Effector memory CD8-positive, alpha-beta T cell (primary cell): ENCODE results near the gene UAP1.

Experiments
- ATAC-seq: fragments of 150-1000 bp; cut with Tn5 transposase; replicated peaks from 2 replicates; pipeline ENCODE4 v1.10.0; 2021; ENCODE audit warnings: mild to moderate bottlenecking, moderate library complexity
- DNase-seq, 3 experiments: peaks; one replicate each; pipeline ENCODE4 v3.0.0; 2021
- H3K27ac Mint-ChIP-seq, 2 donors: one replicate each; pipeline ENCODE4 v1.8.0; 2022; ENCODE audit warnings: mild to moderate bottlenecking in 2 of 2, mixed read lengths in 2 of 2, moderate library complexity in 2 of 2
- H3K27me3 Mint-ChIP-seq, 2 donors: one replicate each; pipeline ENCODE4 v1.8.0; 2022; ENCODE audit warnings: mixed read lengths in 2 of 2
- H3K36me3 Mint-ChIP-seq: one replicate; pipeline ENCODE4 v1.8.0; 2022; ENCODE audit warnings: mild to moderate bottlenecking, moderate library complexity, mixed read lengths; ENCODE audit not compliant: insufficient read depth
- H3K4me1 Mint-ChIP-seq, 2 donors: one replicate each; pipeline ENCODE4 v1.8.0; 2022; ENCODE audit warnings: low read depth in 2 of 2, mixed read lengths in 2 of 2
- H3K4me3 Mint-ChIP-seq, 2 donors: one replicate each; pipeline ENCODE4 v1.8.0; 2022; ENCODE audit warnings: mild to moderate bottlenecking in 2 of 2, mixed read lengths in 2 of 2, moderate library complexity in 2 of 2
- H3K9me3 Mint-ChIP-seq, 2 donors: one replicate each; pipeline ENCODE4 v1.8.0; 2022; ENCODE audit warnings: mixed read lengths in 2 of 2
- total RNA-seq, 9 experiments: gene quantifications; one replicate each; lab custom pipeline; 2026; lab: John Stamatoyannopoulos, UW

The UAP1 gene
- 36.5 to 111 (median 49.9) reads per million in 9 experiments for total RNA-seq

DNA sequence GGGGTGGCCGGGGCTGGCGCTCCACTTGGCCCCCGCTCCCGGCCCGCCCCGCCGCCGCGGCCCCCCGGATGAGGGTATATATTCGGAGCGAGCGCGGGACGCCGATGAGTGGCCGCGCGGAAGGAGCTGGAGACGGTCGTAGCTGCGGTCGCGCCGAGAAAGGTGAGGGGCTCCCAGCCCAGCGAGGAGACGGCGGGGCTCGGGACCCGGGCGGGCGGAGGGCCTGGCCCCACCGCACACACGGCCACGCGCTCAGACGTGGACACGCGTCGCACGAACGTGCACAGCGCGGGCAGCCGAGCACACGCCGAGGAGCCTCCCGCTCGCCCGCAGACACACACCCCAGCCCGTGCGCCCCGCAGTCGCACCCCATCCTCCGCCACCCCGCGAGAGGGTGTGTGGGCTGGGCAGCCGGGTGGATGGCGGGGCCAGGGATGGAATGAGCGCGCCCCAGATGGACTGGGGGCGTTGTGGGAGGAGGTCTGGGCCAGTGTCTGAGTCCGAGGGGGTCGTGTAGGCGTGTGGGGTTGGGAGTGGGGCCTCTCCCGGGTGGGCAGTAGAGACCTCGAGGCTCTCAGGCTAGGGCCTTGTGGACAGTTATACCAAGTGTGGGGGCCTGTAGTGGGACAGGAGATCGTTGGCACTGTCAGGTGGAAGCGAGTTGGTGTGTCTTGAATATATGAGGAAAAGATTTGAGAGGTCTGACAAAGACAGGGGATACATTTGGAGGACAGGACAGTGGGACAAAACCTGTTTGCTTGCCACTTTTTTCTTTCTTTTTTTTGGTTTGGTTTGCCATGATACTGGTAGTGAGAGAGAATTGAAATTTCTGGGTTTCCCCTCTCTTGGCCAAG lies at the start of gene UAP1:
Gene UAP1, plus strand, starts transcription at position 107 of the 854 bp plus-strand sequence. CDS start 4,347 bp downstream, outside the sequence.
- Mint-ChIP-seq H3K9me3 (no peaks in the 10 kb centered on the region), H3K36me3 (peaks cover 30% of the 10 kb centered on the region), H3K27ac (peak within 1 kb of the TSS; percentile 98 to 99), H3K27me3 (no peaks in the 10 kb centered on the region), H3K4me3 (peak within 1 kb of the TSS; percentile 94 to 96), H3K4me1 (peaks cover 26 to 30% of the 10 kb centered on the region in 2 donors)
- no peak for DNase-seq
- ATAC-seq, result peak; percentile 53

DNA sequence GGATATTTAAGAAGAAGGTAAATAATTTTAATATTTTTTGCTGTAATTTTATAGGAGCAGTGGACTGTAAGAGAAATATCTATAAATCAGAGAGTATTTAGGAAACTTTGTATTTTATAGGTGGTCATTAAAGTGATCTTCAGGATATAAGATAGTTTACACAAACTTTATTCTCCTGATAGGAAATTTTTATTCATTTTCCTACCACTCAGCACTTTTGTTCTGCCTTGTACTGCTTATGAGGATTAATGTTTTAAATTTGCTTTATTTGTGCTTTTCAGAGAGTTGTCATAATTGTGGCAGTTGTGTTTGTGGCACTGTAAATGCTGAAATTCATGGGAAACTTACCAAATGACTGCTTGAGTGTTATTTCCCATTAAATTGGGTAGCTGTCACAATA lies 34.2 kb upstream of the UAP1 start:
- DNase-seq (no peak), ATAC-seq (no peak)
- Mint-ChIP-seq H3K9me3 (no peaks in the 10 kb centered on the region), H3K27me3 (no peaks in the 10 kb centered on the region), H3K27ac (peak overlapping the region; percentile 62 to 66), H3K36me3 (peaks cover 42% of the 10 kb centered on the region), H3K4me3 (no peak overlapping the region), H3K4me1 (peaks cover 0 to 4% of the 10 kb centered on the region in 2 donors)

DNA sequence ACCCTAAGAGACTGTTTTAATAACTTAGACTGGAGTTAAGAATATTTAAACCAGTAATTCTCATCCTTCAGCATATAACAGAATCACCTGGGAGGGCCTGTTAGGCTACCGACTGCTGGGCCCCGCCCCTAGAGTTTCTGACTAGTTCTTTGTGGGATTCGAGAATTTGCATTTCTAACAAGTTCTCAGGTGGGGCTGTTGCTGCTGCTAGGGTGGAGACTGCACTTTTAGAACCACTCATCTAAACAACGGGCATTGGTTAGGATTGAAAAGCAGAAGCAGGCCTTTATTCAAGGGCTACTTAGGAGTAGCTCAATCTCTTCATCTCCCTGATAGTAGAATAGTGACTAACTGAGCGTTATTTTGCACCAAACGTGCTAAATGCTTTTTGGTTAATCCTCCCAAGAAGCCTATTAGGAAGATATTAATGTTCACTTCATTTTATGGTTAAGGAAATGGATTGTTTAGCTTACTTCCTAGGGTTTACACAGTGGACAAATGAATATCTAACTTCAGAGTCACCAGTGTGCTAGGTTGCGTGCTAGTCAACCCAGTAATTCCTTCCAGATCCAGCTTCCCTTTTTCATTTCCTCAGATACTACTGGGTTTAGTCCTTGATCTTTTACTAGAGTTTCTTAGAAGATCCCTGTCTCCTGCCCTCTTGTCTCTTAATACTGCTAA lies 31.1 kb upstream of the UAP1 start:
- H3K4me1 Mint-ChIP-seq, result peaks cover 0 to 4% of the 10 kb centered on the region in 2 donors
- DNase-seq, result no peak

DNA sequence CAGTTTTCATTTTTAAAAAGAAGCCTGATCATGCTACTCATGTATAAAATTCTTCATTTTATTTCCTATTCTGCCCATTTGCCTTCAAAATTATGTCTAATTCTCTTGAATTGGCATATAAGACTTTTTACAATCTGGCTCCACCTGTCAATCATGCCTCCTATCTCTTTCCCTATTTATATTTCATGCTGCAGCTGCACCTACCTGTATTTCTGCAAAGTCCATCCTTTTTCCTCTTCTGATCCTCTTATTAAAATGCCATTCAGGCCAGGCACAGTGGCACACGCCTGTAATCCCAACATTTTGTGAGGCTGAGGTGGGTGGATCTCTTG lies 30.6 kb upstream of the UAP1 start:
- Mint-ChIP-seq H3K27me3 (no peaks in the 10 kb centered on the region), H3K9me3 (no peaks in the 10 kb centered on the region), H3K4me3 (no peak overlapping the region), H3K4me1 (peaks cover 0 to 4% of the 10 kb centered on the region in 2 donors), H3K36me3 (peaks cover 11% of the 10 kb centered on the region), H3K27ac (peak overlapping the region in 1 of 2 donors; percentile 13)
- ATAC-seq (no peak), DNase-seq (no peak)

More for the DNA sequence above, 31.1 kb upstream of the UAP1 start:
- Mint-ChIP-seq H3K4me3 (no peak overlapping the region), H3K36me3 (peaks cover 13% of the 10 kb centered on the region), H3K27me3 (no peaks in the 10 kb centered on the region), H3K27ac (peak overlapping the region in 1 of 2 donors; percentile 13), H3K9me3 (no peaks in the 10 kb centered on the region)
- ATAC-seq, result peak; percentile 27

DNA sequence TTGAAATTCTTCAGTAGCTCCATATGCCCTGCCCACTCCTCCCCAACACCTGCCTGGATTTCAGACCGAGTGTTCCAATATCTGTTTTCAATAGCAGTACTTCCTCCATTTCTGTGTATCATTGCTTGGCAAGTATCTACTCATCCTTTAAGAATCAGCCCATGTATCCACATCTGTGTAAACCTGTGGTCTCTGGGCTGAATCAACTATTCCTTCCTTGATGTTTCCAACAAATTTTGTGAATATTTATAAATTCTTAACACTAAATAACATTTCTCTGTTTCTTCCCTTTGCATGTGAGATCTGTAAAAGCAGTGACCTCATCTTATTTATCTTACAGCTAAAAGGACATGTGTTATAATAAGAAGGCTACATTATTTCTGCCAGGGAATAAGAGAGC lies 26.0 kb upstream of the UAP1 start:
- Mint-ChIP-seq H3K27ac (no peak overlapping the region), H3K36me3 (no peaks in the 10 kb centered on the region), H3K27me3 (no peaks in the 10 kb centered on the region), H3K4me3 (no peak overlapping the region), H3K9me3 (no peaks in the 10 kb centered on the region), H3K4me1 (no peaks in the 10 kb centered on the region)
- DNase-seq, result no peak
- no peak for ATAC-seq

DNA sequence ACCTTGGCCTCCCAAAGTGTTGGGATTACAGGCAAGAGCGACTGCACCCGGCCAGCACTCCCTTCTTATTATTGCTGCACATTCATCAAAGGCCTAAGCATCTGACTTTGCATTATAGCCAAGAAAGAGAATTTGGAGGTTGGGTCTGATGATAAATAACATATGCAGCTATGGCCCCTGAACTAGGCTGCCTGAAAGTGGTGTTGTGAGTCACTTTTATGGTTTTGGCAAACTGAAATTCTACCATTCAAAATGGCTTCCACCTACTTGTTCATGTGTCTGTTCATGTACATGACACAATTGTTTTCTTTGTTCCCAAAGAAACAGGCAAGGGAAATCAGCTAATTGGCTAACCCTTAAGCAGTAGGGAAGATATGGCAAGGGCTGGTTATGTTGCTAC lies 25.0 kb upstream of the UAP1 start:
- Mint-ChIP-seq H3K4me3 (no peak overlapping the region), H3K36me3 (no peaks in the 10 kb centered on the region), H3K4me1 (no peaks in the 10 kb centered on the region), H3K27ac (no peak overlapping the region), H3K27me3 (no peaks in the 10 kb centered on the region), H3K9me3 (no peaks in the 10 kb centered on the region)
- DNase-seq (no peak), ATAC-seq (no peak)

DNA sequence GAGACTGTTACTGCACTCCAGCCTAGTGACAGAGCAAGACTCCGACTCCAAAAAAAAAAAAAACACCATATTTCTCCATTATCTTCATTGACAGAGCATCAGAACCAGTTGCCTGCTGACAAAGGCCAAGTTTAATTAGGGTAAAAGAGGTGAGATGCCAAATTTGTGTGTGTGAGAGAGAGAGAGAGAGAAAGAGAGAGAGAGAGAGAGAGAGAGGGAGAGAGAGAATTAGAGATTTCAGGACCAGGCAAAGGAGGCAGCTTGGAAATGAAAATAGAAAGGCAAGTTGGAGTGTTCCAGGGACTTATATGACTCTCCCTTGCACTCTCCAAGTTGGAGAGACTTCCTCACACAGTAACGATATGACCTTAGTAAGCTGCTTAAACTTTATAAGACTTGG lies 24.3 kb upstream of the UAP1 start:
- ATAC-seq, result no peak
- Mint-ChIP-seq H3K36me3 (no peaks in the 10 kb centered on the region), H3K4me1 (no peaks in the 10 kb centered on the region), H3K9me3 (no peaks in the 10 kb centered on the region), H3K4me3 (no peak overlapping the region), H3K27ac (no peak overlapping the region), H3K27me3 (no peaks in the 10 kb centered on the region)
- no peak for DNase-seq

DNA sequence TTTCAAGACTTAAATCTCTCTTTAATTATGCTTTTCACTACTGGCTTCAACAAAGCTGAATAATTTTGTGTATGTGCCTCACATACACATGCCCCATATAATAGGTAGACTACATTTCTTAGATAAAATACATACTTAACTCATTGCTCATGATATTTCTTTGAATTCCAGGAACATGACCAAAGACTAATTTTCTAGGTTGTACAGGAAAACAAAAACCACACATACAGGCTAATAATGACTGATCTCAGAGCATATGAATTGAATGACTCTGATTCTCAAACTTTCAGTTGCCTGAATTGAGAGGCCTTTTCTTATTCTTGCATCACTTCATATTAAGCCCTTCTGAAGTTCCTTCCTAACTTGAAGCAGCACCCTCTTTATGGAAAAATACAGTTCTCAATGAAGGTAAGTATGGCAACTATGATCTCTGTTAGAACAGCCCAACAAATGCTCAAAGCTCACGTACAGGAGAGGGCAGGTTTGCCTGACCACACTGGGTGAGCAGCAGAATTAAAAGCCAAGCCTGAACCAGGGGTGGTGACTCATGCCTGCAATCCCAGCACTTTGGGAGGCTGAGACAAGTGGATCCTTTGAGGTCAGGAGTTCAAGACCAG lies 22.6 kb upstream of the UAP1 start:
- H3K9me3 Mint-ChIP-seq, result no peaks in the 10 kb centered on the region
- no peak overlapping the region for H3K27ac Mint-ChIP-seq
- DNase-seq (no peak), ATAC-seq (no peak)
- no peaks in the 10 kb centered on the region for H3K36me3 Mint-ChIP-seq
- no peaks in the 10 kb centered on the region for H3K4me1 Mint-ChIP-seq
- no peak overlapping the region for H3K4me3 Mint-ChIP-seq
- no peaks in the 10 kb centered on the region for H3K27me3 Mint-ChIP-seq

DNA sequence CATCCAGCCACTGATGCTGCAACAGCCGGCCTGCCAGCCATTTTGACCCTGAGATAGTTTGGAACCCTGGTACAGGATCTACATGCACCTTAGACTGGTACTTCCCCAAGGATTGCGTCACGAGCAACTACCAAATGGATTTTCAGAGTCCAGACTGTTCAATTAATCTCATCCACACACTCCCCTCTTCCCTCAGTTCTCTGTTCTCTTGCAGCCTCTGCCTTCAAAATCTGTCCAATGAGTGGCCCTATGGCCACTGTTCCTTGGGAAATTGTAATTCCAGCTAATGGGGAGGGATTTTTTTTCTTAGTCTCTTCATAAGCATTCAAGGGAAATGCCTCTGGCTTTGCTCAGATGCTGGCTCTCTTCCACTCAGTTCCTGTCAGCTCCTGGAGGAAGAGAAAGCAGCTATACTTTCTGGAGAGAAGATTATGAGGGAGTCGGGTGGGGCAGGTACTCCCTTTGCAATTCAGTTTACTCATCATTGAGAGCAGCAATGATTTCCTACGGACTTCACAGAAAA lies 19.8 kb upstream of the UAP1 start:
- Mint-ChIP-seq H3K36me3 (no peaks in the 10 kb centered on the region), H3K27me3 (no peaks in the 10 kb centered on the region), H3K27ac (no peak overlapping the region), H3K4me3 (no peak overlapping the region), H3K9me3 (no peaks in the 10 kb centered on the region), H3K4me1 (no peaks in the 10 kb centered on the region)
- DNase-seq, result no peak
- ATAC-seq, result no peak

DNA sequence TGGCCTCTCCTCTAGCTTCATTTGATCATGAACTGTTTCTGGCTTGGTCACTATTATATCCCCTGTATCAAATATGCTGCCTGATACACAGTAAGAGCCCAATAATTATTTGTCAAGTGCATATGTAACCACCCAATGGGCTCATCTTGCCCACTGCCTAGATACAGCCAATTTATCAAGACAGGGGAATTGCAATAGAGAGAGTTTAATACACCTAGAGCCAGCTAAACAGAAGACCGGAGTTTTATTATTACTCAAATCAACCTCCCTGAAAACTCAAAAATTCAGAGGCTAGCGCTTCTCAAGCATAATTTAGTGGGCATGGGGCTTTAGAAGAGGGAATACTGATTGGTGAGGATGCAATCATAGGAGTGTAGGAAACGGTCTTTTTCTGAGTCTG lies 18.3 kb upstream of the UAP1 start:
- no peak overlapping the region for H3K27ac Mint-ChIP-seq
- no peaks in the 10 kb centered on the region for H3K27me3 Mint-ChIP-seq
- no peaks in the 10 kb centered on the region for H3K36me3 Mint-ChIP-seq
- H3K4me1 Mint-ChIP-seq, result no peaks in the 10 kb centered on the region
- no peak for DNase-seq
- ATAC-seq, result no peak
- H3K4me3 Mint-ChIP-seq, result no peak overlapping the region
- H3K9me3 Mint-ChIP-seq, result no peaks in the 10 kb centered on the region

DNA sequence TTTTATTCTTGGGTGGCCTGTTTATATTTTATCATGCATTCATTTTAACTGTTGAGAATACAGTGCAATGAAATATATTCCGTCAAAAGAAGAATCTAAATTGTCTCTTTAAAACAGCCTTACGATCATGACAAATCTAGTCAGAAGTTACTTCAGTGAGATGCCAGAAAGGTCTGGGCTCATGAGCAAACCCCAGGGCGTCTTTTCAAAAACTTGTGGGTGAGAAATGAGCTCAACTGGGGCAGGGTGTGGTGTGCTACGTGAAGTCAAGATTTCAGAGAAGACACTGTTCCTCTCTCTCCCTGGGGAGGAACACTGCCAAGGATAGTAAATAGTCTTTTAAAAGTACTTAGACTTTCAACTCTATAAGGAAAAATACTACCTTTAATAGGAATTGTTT lies 13.4 kb upstream of the UAP1 start:
- Mint-ChIP-seq H3K4me1 (peaks cover 0 to 6% of the 10 kb centered on the region in 2 donors), H3K36me3 (no peaks in the 10 kb centered on the region), H3K27me3 (no peaks in the 10 kb centered on the region), H3K27ac (peak overlapping the region; percentile 82 to 94), H3K9me3 (no peaks in the 10 kb centered on the region), H3K4me3 (peak overlapping the region; percentile 12 to 56)
- DNase-seq (peak; percentile 22 to 28 (median 25)), ATAC-seq (peak; percentile 100)

DNA sequence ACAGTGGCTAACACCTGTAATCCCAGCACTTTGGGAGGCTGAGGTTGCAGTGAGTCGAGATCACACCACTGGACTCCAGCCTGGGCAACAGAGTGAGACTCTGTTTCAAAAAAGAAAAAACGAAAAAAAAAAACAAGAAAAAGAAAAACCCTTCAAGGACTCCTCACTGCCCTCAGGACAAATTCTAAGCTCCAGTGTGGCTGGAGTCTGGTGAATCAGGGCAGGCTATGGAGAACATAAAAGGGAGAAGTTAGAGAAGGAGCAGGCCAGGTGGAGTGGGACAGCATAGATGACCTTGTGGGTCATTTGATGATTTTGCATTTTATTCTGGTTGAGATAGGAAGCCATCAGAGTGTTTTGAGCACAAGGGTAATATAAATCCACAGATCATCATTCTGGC lies 12.5 kb upstream of the UAP1 start:
- H3K27me3 Mint-ChIP-seq, result no peaks in the 10 kb centered on the region
- peak overlapping the region; percentile 13 to 94 for H3K27ac Mint-ChIP-seq
- no peak for DNase-seq
- no peaks in the 10 kb centered on the region for H3K9me3 Mint-ChIP-seq
- H3K4me3 Mint-ChIP-seq, result no peak overlapping the region
- peaks cover 0 to 6% of the 10 kb centered on the region in 2 donors for H3K4me1 Mint-ChIP-seq
- ATAC-seq, result no peak
- H3K36me3 Mint-ChIP-seq, result no peaks in the 10 kb centered on the region

DNA sequence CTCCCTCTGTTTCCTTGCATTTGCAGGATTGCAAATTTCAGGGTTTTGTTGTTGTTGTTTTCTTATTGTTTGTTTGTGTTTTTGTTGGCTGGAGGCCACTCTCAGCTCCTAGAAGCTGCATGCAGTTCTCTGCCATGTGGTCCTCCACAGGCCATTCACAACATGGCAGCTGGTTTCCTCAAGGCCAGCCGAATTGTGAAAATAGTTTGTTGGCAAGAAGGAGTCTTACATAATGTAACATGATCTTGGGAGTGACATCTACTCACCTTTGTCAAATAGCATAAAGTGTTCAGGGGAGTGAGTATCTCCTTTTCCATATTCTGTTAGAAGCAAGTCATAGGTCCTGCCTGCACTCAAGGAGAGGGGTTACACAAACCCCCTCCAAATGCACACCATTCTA lies 10.6 kb upstream of the UAP1 start:
- Mint-ChIP-seq H3K9me3 (no peaks in the 10 kb centered on the region), H3K4me1 (peaks cover 0 to 6% of the 10 kb centered on the region in 2 donors), H3K36me3 (peaks cover 3% of the 10 kb centered on the region), H3K27me3 (no peaks in the 10 kb centered on the region), H3K4me3 (no peak overlapping the region), H3K27ac (no peak overlapping the region)
- ATAC-seq (no peak), DNase-seq (no peak)
